AG09319 (cell line): Measurements from ENCODE around the gene PCED1B.
A peak's percentile ranks its signal among the peaks of the same experiment; 100 is the strongest.

ENCODE experiments used
- DNase-seq: peaks from one replicate; pipeline ENCODE4 v3.0.0-alpha.2; 2010; ENCODE audit warnings: low read depth; ENCODE audit errors: extremely low read depth
- TF ChIP-seq, protein P1 (sequence below): IDR thresholded peaks from 2 replicates; pipeline ENCODE4 v1.5.1; 2011; ENCODE audit warnings: low read depth, mild to moderate bottlenecking, inconsistent platforms, low read length, moderate library complexity

Gene PCED1B

DNA sequence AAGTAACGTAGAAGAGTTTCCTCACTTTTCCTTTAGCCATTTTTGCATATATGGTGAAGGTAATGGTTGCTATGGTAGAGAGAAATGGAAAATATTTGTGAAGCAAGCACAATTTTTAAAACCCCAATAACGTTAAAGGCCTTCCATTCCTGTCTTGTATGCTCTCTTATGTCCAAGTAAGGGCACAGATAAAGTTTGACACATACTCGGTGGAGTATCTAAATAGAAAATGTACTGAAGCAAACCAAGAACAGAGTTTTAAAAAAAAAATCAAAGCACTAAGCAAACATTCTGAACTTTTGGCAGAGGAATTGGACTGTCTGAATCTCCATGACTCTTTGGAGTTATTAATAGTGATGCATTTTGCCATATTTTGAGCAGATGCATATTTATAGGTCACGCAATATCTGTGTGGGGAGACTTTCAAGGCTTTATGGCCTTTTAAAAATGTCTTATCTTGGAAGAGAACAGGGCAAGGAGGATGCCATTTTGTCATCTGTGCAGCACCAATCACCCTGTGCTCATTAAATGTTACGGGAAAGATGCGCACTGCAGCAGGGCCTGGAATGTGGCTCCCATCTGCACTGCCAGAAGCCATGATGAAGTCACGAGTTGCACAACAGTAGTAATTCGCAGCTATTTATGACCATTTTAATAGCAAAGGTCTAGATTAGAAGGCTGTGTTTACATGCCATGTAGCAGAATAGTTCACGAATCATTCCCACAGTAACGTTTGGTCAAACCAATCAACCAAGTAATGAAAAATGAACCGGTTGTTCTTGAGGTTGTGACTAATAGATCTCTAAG, 23.6 kb downstream of the PCED1B start:
- DNase-seq: peak; percentile 93
- TF ChIP-seq, protein P1, sequence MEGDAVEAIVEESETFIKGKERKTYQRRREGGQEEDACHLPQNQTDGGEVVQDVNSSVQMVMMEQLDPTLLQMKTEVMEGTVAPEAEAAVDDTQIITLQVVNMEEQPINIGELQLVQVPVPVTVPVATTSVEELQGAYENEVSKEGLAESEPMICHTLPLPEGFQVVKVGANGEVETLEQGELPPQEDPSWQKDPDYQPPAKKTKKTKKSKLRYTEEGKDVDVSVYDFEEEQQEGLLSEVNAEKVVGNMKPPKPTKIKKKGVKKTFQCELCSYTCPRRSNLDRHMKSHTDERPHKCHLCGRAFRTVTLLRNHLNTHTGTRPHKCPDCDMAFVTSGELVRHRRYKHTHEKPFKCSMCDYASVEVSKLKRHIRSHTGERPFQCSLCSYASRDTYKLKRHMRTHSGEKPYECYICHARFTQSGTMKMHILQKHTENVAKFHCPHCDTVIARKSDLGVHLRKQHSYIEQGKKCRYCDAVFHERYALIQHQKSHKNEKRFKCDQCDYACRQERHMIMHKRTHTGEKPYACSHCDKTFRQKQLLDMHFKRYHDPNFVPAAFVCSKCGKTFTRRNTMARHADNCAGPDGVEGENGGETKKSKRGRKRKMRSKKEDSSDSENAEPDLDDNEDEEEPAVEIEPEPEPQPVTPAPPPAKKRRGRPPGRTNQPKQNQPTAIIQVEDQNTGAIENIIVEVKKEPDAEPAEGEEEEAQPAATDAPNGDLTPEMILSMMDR: no peak

DNA sequence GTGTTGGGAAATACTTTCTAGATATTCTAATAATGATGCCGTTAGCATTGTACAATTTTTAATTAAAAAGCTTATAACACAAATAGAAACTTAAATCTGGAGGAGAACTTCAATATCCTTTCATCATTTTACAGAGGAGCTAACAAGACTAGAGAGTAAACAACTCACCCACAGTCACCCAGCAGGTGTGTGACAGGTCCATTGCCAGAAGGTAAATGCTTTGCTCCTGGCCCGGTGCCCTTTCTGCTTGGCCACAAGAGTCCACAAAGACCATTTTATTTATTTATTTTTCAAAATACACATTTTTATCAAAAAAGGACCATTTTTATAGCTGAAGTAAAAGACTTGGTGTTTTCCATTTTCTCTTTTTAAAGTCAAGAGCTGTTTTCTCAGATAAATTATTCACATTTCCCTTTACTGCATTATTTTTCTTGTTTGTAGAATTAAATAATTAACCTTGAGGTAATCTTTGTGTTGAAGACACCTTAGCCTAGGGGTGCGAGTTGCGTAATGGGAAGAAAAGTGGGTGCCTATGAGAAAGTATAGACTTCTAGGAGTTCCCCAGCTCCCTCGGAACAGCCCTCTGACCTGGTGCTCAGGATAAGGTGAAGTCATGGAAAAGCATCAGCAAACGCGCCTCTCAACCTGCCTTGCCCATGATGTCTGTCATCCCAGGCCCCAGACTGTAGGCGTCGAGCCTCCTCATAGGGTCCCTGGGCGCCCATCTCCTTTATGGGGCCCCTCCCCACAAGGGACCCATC, 26.7 kb downstream of the PCED1B start:
- TF ChIP-seq, protein P1: no peak
- DNase-seq: no peak

DNA sequence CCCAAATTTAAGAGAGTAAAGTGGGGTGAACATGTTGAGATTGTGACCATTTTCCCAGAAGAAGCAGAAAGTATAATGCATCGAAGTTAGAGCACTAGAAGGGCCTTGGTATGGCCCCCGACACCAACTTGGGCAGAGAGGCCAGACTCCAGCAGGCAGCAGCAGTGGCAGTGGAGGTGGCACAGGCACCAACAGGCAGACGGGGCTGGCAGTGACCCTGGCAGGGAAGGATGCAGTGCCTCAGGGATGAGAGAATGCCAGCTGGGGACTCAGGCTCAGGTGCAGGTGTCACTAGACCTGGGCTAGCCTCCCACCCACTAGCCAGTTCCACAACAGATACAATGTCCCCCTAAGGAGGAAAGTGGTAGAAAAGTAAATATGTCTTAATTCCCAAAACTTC, 28.0 kb downstream of the PCED1B start:
- TF ChIP-seq, protein P1: no peak
- DNase-seq: no peak

DNA sequence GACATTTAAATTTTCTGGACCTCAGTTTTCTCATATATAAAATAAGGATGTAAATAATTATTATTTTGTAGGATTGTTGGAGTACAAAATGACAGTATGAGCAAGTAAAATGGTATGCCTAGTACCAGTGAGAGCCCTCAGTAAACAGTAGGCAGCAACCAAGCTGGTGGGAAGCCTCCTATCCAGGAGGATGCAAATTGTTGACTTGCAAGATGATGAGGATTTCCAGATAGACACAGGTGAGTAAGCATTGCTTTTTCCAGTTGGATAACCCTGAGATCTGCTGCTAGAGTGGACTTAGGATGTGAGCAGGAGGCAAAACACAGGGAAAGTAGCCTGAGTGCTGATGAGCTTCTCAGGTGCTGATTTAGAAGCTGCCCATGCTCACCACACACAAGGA, 28.5 kb downstream of the PCED1B start:
- no peak for DNase-seq
- TF ChIP-seq, protein P1: no peak

DNA sequence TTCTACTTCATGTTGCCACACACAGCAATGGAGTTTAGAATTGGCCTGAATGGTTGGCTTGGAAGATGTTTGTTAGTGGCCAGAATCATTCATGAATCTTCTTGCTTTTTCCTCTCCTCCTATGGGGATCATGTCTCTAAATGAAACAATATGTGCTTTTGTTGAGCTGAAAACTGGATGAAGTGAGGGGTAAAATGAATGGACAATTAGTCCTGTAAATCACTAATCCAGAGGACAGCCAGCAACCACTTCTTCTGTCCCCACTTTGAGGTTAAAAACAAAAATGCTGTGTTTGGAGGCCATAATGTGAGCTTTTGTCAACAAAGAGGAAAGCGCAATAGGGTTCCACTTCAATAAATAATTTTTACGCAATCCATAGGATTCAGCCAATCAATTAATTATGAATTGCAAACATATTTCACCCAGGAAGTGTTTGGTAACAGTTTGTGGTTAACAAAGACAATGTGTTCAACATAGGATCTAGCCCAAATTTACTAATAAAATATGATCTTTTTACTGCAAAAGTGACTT, 30.7 kb downstream of the PCED1B start:
- DNase-seq: no peak
- TF ChIP-seq, protein P1: no peak

DNA sequence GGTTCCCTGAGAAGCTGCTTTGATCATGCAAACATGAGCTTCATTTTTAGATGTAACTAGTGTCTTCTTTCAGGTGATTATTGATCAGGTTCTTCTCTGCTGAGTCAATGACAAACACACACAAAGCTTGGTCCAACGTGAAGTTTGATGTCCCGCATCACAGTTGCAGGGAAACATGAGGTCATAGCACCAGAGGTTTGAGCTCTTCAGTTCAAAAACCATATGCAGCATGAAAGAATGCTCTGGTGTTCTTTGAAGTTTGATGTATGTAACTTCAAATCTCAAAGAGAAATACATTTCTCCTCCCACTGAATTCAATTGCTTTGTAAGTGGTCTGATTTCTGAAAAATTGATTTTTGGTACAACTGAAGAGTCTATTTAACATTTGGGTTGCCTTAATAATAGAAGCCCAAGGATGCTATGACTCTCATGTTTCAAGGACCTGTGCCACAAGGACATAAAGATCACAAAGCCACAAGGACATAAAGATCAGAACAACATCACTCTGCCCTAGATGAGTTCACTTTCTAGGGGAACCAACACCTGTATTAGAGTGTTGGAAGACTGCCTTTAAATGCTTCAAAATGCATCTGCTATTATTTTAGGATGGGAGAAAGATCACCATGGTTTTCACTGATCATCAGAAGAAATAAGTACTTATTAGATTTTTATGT, 31.4 kb downstream of the PCED1B start:
- no peak for DNase-seq
- TF ChIP-seq, protein P1: no peak
